Progenitor cell of endocrine pancreas (in vitro differentiated cells): ENCODE measurements around the gene FABP1. TPM values are rescaled to one million over a fixed set of nuclear protein-coding genes. Genes with fewer than 3 reads are reported as not detected.
A peak's percentile ranks its signal among the peaks of the same experiment; 100 is the strongest.

Experiments used
- DNase-seq: peaks from one replicate; pipeline ENCODE4 v3.0.0; 2021; ENCODE audit warnings: low spot score; ENCODE audit not compliant: unreplicated experiment
- H3K27ac Mint-ChIP-seq: 2 replicates; pipeline ENCODE4 v1.8.0; 2021; ENCODE audit warnings: mild to moderate bottlenecking, moderate library complexity, mixed read lengths
- H3K27me3 Mint-ChIP-seq: 2 replicates; pipeline ENCODE4 v1.8.0; 2021; ENCODE audit warnings: mixed read lengths
- H3K36me3 Mint-ChIP-seq: 2 replicates; pipeline ENCODE4 v1.8.0; 2022; ENCODE audit warnings: mixed read lengths; ENCODE audit not compliant: insufficient read depth
- H3K4me1 Mint-ChIP-seq: 2 replicates; pipeline ENCODE4 v1.8.0; 2021; ENCODE audit warnings: low read depth, mixed read lengths
- H3K4me3 Mint-ChIP-seq: 2 replicates; pipeline ENCODE4 v1.8.0; 2021; ENCODE audit warnings: low read depth, mild to moderate bottlenecking, moderate library complexity, mixed read lengths
- H3K9me3 Mint-ChIP-seq: 2 replicates; pipeline ENCODE4 v1.8.0; 2021; ENCODE audit warnings: low read depth, mixed read lengths
- CTCF ChIP-seq: fragments of 200-600 bp; sonication (generic); IDR thresholded peaks from one replicate; pipeline ENCODE4 v1.5.0; 2021; ENCODE audit warnings: antibody characterized with exemption, mild to moderate bottlenecking; ENCODE audit not compliant: unreplicated experiment
- total RNA-seq: library from RNA; stranded (reverse); gene quantifications from 2 replicates; pipeline ENCODE4 v1.2.1, GENCODE V29; 2021

FABP1 gene
- total RNA-seq, 1 donor from 2014 or later = 4.5 TPM

- H3K27ac Mint-ChIP-seq = no peak overlapping the region
- no peak overlapping the region for H3K4me3 Mint-ChIP-seq
- H3K27me3 Mint-ChIP-seq = peaks cover 2% of the 10 kb centered on the region
- no peaks in the 10 kb centered on the region for H3K36me3 Mint-ChIP-seq
- H3K4me1 Mint-ChIP-seq = peaks cover 38% of the 10 kb centered on the region
- no peaks in the 10 kb centered on the region for H3K9me3 Mint-ChIP-seq
- TF ChIP-seq CTCF = no peak
- no peak for DNase-seq
Measured at GRCh38 chr2:88131201-88131998, 3.5 kb upstream of the FABP1 start.

GRCh38 chr2:88129313-88129959 lies 1.6 kb upstream of the FABP1 start:
- Mint-ChIP-seq H3K9me3 (no peaks in the 10 kb centered on the region), H3K4me1 (peaks cover 38% of the 10 kb centered on the region), H3K4me3 (no peak overlapping the region), H3K27me3 (peaks cover 5% of the 10 kb centered on the region), H3K27ac (no peak overlapping the region), H3K36me3 (no peaks in the 10 kb centered on the region)
- no peak for DNase-seq
- TF ChIP-seq CTCF = no peak

- TF ChIP-seq CTCF = no peak
- no peaks in the 10 kb centered on the region for H3K9me3 Mint-ChIP-seq
- H3K4me3 Mint-ChIP-seq = no peak overlapping the region
- peaks cover 5% of the 10 kb centered on the region for H3K27me3 Mint-ChIP-seq
- no peak overlapping the region for H3K27ac Mint-ChIP-seq
- DNase-seq = no peak
- peaks cover 38% of the 10 kb centered on the region for H3K4me1 Mint-ChIP-seq
- no peaks in the 10 kb centered on the region for H3K36me3 Mint-ChIP-seq
Measured at GRCh38 chr2:88128654-88129312, 921 bp upstream of the FABP1 start.

GRCh38 chr2:88127638-88127887 lies 299 bp downstream of the FABP1 start:
- no peaks in the 10 kb centered on the region for H3K9me3 Mint-ChIP-seq
- peak overlapping the region; percentile 19 for H3K4me3 Mint-ChIP-seq
- peaks cover 5% of the 10 kb centered on the region for H3K27me3 Mint-ChIP-seq
- peak overlapping the region; percentile 65 for H3K27ac Mint-ChIP-seq
- peaks cover 38% of the 10 kb centered on the region for H3K4me1 Mint-ChIP-seq
- H3K36me3 Mint-ChIP-seq = no peaks in the 10 kb centered on the region
- no peak for DNase-seq
- no peak for TF ChIP-seq CTCF

- DNase-seq = no peak
- Mint-ChIP-seq H3K9me3 (no peaks in the 10 kb centered on the region), H3K4me1 (peaks cover 38% of the 10 kb centered on the region), H3K27me3 (peaks cover 5% of the 10 kb centered on the region), H3K4me3 (no peak overlapping the region), H3K36me3 (no peaks in the 10 kb centered on the region), H3K27ac (no peak overlapping the region)
- no peak for TF ChIP-seq CTCF
Measured at GRCh38 chr2:88126772-88127637, 857 bp downstream of the FABP1 start.
